IPS DF 19.7 (cell line): ENCODE data around the gene SGSM2.

ENCODE experiments used
- DNase-seq: peaks from one replicate; pipeline ENCODE4 v3.0.0-alpha.2; 2013; ENCODE audit warnings: low read depth, low spot score

The SGSM2 gene

DNA sequence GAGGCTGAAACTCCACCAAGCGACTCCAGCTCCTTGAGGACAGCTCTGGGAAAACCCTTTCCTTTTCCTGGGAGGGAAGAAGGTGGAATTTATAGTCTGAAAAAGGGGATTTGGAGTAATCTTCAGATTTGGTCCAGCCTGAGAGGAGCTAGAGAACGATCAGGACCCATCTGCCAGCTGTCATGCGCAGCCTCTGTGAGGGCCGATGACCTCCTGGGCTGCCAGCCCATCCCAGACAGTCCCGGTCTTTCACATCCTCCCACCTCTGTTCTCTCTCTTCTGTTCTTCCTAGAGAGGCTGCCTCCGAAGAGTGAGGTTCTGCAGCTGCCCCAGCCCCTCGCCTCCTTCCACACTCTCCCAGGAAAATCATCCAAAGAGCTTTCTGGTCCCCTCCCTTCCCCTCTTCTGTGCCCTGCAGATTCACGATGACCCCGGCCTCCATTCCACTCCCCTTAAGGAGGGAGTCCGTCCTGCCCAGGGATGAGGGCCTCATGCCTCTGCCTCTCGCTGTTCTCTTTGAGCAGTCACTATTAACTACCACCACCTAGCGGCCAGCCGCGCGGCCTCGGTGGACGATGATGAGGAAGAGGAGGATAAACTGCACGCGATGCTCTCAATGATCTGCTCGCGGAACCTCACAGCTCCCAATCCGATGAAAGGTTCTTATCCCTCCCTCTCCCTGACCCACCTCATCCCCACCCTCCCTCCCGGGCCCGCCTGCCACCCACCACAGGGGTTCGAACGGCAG, 29.6 kb downstream of the SGSM2 start:
- DNase-seq = no peak

DNA sequence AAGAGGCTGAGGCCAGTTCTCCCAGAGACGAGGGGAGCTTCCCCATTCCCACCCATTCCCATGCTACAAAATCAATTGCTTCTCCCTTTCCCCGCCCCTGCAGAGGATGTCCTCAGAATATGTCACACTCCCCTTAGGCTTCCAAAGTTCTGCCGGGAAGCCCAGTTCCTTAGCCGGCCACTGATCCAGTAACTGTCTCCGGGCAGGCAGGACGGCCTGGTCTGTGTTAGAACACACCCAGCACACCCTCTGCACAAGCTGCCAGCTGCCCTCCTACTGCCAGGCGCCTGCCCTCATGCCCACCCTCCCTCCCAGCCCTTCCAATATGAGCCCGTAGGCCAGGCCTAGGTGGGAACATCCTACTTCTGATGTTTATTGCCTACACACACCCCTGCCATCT, 31.1 kb downstream of the SGSM2 start:
- DNase-seq = no peak

DNA sequence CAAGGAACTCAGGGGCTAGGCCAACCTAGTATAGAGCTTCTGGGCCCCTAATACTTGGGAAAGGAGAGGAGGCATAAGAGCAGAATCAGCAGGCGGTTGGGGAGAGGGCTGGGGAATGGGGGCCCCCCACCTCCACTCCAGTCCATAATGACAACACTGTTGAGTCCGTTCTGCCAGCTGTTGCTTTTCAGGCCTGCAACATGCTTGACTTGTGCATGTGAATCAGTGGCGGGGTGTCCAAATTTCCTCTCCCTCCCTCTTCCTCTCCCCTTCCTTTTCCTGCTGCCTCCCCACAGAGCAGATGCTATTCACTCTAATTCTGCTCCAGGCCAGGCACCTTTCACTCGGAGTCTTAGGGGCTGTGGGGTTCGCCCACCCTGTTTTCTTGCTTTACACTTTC, 31.7 kb downstream of the SGSM2 start:
- no peak for DNase-seq

DNA sequence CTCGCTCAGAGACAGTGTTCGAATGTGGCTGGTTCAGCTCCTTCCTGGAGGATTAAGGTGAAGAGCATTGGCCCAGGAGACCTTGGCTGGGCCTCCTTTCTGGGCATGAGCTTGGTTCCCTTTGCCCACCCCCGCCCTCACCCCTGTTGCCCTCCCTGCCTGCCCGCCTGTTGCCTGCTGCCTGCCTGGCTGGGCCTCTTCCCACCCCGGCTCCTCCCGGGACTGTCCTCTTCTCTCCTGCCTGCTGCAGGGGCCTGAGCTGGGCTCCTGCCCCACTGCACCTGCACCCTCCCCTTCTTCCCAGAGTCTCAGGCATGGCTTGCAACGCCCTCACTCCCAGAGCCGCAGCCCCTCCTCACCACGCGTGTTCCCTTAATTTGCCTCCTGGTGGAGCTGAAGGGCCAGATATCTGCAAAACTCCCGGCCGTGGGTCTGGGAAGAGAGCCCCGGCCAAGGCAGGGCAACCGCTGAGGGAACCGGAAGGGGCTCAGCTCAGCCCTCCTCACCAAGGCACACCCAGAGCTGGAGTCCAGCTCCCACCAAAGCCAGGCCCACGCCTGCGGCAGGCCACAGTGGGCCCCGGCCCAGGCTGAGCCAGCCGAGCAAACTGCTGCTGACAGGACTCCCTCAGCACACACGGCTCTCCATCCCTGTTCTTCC, 32.4 kb downstream of the SGSM2 start:
- DNase-seq = no peak

DNA sequence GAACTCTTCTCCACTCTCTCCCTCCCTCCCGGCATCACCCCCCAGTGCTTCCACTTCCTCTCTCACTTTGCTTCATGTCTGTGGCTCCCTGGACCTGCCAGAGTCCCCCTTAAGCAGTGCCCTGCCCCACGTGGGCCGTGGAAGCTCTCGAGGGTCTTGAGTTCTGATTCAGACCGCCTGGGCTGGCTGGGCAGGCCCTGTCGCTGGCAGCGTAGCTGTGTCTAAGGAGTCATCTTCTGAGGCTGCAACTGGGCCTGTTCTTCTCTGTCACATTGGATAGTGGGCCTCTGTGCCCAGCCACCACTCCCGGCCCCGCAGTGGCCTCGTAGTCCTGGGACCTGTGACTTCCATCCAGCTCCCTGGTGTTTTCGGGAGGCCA, 32.9 kb downstream of the SGSM2 start:
- no peak for DNase-seq

DNA sequence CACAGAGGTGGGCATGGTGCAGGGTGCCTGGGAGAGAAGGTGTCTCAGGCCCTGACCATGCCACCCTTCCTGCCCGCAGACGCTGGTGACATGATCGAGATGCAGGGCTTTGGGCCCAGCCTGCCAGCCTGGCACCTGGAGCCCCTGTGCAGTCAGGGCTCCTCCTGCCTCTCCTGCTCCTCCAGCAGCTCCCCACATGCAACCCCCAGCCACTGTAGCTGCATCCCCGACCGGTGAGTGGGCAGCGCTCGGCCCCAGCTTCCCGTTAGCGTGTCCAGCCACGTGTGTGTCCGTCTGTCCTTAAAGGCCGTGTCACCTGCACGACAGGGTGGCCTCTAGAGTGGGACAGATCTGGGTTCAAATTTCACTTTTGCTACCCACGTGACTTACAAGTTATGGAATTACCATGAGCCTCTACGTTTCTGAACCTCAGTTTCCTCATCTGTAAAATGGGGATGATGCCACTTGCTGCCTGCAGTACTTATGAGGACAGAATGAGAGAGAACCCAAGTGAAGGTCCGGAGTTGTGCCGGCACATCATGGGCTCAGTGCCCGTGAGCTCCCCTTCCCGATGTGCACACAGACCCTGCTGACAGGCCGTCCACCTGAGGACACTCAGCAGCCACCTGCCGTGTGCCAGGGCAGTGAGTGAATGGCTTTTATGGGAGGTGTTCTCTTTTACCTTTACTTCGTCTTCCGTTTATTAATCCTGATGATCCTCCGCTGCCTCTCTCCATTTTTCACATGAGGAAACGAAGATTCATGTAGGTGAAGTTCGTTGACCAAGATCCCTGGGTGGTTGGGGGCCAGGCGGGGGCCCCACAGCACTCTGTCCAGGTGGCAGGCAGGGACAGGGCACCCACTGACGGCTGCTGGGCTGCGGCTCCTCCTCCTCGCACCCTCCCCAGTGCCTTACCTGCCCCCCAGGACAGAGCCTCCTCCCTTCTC, 34.2 kb downstream of the SGSM2 start:
- no peak for DNase-seq

DNA sequence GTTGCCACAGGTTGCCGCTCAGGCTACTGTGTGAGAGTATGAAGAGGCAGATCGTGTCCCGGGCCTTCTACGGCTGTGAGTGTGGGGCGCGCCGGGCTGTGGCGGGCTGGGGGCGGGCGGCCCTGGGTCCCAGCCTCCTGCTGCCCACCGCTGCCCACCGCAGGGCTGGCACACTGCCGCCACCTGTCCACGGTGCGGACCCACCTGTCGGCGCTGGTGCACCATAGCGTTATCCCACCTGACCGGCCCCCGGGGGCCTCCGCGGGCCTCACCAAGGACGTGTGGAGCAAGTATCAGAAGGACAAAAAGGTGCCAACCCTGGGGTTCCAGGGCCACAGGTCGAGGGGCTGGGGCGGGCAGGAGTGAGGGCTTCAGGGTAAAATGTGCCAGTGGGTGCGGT, 34.9 kb downstream of the SGSM2 start:
- DNase-seq = no peak

DNA sequence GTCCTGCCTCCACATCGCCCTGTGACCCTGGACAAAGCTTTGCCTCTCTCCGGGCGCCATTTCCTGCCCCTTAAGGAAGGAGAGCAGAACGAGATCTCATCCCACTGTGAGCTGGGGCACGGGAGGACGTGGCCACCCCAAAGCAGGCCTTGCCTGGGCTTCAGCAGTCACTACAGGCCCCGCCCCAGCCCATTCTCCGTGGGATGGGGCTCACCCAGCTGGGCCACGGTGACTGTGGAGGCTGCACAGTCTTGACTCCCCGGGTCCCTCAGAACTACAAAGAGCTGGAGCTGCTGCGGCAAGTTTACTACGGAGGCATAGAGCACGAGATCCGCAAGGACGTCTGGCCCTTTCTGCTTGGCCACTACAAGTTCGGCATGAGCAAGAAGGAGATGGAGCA, 35.4 kb downstream of the SGSM2 start:
- DNase-seq = no peak

DNA sequence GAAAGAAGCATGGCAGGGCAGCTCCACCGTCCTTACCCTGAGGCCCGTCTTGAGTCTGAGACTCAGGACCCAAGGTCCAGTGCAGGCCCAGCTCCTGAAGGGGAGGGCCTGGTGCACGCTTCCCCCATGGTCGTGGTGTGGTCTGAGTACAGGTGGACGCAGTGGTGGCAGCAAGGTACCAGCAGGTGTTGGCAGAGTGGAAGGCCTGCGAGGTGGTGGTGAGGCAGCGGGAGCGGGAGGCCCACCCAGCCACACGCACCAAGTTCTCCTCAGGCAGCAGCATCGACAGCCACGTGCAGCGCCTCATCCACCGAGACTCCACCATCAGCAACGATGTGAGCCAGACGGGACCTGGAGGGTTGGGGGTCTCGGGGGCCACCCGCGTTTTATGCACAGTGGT, 35.9 kb downstream of the SGSM2 start:
- DNase-seq = no peak

DNA sequence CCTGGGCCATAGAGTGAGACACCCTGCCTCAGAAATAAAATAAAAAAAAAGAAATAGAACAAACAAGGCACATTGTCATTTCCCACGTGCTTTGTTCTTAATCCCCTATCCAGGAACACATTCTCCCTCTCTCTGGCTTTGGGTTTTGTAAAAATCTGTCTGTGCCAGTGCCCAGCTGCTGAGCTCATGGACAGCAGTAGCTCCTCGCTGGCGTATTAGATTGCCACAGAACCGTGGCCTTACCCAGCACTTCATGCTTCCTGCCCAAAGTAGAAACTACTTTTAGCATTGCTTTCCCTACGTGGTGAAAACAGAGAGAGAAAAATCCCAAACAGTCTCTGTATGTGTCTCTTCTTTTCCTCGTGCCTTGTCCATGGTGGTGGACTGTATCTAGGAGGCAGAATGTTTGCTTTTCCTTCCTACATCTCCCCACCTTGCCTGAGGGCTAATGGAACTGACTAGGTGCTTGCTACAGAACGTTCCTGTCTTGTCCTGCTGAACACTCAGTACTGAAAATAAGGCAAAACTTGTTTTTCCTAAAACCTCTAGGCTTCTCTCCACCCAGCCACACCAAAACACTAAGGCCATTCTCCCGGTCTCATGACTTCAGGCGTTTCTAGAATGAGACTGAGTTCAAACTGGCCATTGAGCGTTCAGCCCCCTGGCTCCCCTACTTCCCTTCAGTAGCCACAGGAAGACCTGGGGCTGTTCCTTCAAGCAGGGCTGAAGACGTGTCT, 37.4 kb downstream of the SGSM2 start:
- DNase-seq = no peak

DNA sequence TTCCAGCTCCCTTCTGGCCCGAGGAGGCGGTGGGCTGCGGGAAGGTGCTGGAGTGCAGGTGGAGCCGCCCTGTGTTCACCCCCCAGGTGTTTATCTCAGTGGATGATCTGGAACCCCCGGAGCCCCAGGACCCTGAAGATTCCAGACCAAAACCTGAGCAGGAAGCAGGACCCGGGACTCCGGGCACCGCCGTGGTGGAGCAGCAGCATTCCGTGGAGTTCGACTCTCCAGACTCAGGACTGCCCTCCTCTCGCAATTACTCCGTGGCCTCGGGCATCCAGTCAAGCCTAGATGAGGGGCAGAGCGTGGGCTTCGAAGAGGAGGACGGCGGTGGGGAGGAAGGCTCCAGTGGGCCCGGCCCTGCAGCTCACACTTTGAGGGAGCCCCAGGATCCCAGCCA, 38.1 kb downstream of the SGSM2 start:
- no peak for DNase-seq

DNA sequence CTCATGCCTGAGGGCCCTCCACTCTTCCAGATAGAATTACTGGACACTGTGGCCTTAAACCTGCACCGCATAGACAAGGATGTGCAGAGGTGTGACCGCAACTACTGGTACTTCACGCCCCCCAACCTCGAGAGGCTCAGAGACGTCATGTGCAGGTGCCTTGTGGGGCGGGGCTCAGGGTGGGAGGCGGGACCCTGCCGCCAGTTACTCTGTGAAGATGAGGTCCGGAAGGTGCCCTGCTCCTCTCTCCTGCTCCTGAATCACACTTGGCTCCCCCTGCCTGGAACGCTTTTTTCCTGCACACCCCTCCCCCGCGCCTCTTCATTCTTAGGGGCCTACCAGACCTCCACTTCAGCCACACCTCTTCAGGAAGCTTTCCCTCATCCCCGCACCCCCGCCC, 38.8 kb downstream of the SGSM2 start:
- no peak for DNase-seq

DNA sequence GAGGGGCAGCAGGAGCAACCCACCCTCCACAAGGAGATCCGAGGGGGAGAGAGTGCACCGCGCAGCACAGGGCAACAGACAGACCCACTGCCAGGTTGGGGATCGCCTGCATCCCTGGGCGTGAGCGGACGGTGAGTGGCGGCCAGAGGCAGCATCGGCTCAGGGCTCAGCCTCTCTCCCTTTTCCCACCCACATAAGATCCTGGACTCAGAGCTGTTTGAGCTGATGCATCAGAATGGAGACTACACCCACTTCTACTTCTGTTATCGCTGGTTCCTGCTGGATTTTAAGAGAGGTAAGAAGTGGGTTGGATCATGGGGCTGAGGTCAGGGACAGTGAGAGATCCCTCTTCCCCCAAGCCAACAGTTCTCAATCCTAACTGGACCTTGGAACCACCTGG, 40.4 kb downstream of the SGSM2 start:
- DNase-seq = no peak

DNA sequence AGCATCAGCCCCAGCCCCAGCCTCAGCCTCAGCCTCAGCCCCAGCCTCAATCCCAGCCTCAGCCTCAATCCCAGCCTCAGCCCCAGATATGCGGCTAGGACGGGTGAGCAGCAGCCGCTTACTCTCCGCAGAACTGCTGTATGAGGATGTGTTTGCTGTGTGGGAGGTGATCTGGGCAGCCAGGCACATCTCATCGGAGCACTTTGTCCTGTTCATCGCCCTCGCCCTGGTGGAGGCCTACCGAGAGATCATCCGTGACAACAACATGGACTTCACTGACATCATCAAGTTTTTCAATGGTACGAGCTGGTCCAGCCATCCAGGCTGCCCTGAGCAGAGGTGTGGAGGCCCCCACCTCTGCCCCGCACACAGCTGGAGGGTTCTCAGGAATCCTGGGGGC, 41.6 kb downstream of the SGSM2 start:
- no peak for DNase-seq

DNA sequence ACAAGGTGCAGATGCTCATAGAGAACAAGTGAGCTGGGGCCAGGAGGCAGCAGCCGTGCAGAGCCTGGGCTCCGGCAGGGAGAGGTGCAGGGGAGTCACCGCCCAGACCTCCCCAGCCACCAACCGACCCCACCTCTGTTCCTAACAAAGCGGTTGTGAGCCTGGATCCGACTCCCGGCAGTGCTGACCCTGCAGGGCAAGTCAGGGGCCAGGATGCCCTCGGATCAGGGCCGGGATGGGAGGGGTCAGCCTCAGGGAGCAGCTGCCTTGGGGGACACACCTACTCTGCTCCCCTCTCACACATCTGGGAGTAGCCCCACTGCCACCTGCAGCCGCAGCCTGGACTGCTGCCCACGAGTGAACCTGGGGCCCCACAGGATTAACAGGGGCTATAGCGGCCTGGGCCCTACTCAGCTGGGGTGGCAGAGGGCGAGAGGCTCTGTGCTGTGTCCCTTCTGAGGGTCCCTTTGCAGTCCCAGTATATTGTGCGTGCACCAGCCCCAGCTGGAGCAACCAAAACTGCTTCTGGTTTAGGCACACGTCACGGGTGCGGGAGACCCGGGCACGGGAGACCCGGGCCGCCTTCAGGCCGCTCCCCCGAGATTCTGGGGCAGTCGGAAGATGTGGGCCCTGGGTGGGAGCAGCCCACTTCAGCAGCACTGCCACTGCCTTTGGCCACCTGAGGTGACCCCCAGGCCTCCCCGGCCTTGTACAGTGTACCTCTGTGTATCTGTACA, 42.4 kb downstream of the SGSM2 start:
- DNase-seq = no peak

DNA sequence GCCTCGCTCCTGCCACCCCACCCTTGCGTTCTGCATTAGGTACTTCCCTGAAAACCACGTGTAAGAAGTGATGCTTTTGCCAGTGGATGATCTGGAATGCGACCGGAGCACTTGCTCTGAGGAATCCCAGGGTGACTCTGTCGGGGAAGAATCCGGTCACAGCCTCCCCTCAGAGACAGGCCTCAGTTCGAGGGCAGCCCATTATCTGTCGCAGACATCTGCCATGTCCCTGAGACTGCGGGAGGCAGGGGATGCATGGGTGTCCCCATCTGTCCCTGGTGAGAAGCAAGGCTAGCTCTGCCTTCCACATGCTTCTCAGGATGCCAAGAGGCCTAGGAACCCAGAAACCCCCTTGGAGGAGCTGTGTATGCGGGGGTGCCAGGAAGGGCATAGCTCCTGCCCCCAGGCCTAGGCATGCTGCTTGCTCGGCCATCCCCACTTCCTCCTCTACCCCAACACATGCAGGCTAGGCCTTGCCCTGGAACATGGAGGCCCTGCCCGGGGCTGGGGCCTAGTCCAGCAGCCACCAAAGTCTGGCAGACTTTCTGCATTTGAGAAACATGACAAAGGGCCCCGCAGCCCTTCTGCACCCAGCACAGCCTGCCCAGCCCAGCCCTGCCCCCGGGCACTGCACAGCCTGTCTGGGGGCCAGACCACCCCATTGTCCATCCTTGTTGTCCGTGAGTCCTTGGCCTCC, 43.1 kb downstream of the SGSM2 start:
- no peak for DNase-seq

DNA sequence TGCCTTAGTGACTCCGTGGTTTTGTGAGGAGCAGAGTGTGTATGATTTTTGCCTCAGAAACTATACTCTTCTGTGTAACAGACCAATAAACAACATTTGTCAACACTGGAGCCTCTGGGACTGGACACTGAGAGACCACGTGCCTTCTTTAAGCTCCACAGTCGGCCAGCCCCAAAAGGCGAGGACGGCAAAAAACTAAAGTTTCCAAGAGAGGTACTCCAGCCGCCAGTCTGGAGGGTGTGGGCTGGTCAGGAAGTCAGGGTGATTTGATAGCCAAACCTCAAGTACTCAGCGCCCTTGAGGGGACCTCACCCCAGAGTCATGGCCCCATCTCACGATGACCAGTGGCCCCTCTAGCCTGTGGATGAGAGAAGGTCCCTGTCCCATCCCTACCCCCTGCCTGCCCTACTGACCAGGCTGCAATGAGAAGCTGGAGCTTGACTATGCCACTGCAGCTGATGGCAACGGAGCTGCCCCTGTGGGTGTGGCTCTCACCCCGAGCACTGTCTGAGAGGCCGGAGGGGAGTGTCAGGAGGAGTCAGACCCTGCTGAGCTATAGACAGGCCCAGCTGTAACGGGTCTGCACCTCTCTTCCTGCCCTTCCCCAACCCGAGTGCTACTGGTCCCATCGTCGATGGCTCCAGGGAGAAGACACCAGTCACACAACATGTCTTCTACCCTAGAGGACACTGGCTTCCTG, 43.8 kb downstream of the SGSM2 start:
- no peak for DNase-seq

DNA sequence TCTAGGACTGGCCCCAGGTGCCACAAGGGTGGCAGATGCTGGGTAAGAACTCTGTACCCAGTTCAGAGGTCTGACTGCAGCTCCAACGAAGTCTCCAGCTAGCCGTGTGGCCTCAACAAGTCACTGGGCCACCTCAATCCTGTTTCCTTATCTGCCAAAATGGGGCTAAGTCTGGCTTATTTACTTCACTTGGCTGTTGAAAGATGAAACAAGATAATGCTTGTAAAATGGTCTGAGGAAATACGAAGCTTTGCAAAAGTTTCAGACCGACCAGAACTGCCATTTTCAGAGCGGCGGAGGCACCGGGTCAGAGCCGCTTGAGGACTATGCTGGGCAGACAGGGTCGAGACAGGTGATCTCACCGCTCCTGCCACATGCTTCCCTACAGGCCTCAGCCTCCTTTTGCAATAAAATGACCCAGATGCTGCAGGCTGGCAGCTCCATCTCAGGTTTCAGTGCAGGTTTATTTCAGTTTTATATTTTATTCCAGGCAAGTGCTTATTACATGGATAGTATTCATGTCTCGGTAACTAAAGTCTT, 46.4 kb downstream of the SGSM2 start:
- DNase-seq = no peak

DNA sequence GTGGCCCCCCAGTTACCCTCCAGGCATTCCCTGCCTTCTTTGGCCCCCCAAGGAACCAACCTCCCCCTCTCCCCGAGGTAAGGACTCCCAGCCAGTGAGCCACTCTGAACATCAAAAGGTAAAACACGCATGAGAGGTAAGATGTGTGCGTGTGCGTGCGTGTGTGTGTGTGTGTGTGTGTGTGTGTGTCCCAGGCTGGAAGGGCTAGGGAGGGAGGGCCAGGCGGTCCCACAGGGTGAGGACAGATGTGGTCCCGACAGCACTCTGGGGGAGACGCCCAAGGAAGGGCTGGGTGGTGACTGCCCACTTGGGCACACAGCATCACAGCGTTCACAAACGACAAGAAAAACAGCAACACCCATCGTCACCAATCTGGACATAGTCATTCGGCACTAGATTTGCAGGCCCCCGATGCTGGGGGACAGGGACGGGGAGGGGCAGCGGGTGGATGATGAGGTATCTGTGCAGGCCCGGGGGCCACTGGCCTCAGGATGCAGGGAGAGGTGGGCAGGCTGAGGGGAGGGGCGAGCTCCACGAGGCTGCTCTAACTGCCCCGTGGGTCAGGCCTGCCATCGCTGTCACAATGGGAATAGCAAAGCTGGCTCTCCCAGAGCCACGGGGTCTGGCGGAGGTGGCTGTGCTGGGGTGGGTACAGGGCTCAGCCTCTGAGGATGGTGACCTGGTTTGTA, 47.3 kb downstream of the SGSM2 start:
- no peak for DNase-seq
